GOT3 (cell line): ENCODE data around the gene ATG7.
"Not testable (repeated sequence)": the region's sequence is repeated elsewhere in the genome, so short reads cannot be mapped to it uniquely, and the experiment has no call there.

Experiments
- DNase-seq: peaks from one replicate; lab custom pipeline; 2025; ENCODE audit warnings: mixed read lengths; lab: John Stamatoyannopoulos, UW

The ATG7 gene

DNA sequence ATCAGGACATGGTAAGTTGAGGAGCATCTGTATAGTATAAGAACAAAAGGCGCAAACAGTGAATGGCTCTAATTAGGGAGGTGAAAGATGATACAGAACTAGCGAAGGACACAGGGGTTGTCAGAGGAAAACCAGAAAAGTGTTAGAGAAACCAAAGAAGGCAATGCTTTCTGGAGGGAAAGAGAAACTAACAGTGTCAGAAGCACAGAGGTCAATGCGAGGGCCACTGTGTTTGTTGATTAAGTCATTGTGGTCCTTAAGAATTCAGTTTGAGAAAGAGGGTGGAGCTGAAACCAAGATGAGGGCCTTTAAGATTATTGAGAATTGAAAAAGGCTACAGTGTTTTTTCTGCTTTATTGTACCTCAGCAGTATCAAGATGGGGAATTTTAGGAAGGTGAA lies 28.8 kb downstream of the ATG7 start:
- DNase-seq: no peak

GRCh38 chr3:11302444-11302843 lies 30.2 kb downstream of the ATG7 start:
- DNase-seq: no peak

- DNase-seq: no peak
Measured at GRCh38 chr3:11304175-11304574, 32.0 kb downstream of the ATG7 start.

GRCh38 chr3:11305509-11305908 lies 33.3 kb downstream of the ATG7 start:
- DNase-seq: no peak

GRCh38 chr3:11306817-11307589 lies 34.8 kb downstream of the ATG7 start:
- DNase-seq: no peak

DNA sequence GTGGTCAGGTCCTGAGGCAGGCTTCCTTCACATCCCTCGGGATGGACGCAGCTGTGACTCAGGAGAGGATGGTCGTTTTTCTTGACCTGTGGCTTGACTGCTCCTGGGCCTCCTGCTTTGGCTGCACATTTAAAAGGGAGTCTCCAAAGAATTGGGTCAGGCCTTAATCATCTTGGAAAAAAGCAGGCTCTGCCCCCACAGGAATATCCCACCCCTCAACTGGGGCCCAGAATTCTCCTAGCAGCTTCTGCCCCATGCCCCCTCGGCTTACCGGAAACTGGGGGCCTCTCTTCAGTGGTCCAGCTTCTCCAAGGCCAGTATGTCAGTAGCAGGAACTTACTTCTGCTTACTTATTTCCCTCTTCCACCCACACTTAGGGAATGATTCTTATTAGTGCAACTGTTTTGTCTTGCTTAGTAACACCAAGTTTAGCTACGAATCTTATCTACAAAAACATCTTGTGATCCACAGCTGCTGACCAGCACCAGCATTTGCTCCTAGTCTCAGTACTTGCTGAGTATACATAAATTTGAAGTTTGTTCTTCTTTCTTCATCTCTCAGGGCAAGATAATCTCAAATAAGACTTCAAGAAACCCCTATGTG lies 35.7 kb downstream of the ATG7 start:
- DNase-seq: no peak

DNA sequence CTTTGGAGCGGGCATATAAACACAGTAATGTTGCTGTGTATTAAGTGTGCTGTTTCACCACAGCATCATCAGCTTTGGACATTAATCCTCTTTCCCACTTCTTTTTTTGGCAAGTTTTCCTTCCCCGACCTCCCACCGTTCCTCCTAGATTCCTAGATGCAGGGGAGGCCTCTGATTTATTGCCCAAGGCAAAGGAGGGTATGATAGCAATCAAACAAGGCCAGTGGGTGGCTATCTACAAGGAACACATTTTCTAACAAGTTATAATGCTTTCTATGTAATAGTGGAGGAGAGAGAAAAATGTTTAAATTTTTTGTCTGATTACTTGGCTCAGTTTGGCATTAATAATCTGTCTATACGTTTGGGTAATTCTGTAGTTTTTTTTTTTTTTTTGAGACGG lies 38.1 kb downstream of the ATG7 start:
- DNase-seq: no peak

DNA sequence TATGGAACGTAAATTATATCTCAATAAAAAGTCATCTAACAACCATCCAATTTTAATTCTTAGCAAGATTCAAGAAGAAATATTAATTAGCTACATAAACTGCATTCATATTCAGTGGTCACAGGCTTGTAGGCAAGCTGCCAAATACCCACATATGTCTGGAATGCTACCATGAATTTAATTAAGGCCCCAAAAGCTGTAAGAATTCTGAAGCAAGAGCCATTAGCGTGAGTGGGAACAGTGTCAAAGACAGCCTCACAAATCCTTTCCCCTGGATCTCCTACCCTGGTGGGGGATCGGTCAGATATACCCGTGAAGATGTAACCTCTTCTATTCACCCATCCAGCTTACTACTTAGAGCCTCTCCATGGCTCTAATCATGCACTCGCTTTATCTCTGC lies 40.0 kb downstream of the ATG7 start:
- DNase-seq: no peak

DNA sequence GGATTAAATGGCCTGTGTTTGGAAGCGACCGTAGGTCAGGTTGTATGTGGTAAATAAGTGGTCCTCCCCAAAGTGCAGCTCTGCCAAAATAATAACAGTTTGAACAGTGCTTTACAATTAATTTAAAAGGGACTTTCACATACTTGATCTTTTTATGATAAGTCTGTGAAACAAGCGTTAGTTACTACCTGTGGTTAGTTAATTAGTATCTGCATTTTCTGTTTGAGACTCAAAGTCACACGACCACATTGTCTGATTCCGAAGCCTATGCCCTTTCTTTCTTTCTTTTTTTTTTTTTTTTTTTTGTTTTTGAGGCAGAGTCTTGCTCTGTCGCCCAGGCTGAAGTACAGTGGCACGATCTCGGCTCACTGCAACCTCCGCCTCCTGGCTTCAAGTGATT lies 45.1 kb downstream of the ATG7 start:
- no peak for DNase-seq

DNA sequence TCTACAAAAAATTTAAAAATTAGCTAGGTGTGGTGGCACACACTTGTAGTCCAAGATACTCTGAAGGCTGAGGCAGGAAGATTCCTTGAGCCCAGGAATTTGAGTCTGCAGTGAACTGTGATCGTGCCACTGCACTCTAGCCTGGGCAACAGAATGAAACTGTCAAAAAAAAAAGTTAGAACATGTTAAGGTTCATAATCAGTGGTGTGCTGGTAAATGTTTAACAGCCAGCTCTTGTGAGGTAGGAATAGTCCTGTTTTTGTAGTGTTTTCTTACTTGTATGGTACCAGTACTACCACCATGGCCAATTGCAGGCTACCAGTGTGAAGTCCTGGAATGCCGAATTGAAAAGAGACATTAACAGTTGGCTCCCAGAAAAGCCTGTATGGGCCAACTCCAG lies 50.7 kb downstream of the ATG7 start:
- DNase-seq: no peak

DNA sequence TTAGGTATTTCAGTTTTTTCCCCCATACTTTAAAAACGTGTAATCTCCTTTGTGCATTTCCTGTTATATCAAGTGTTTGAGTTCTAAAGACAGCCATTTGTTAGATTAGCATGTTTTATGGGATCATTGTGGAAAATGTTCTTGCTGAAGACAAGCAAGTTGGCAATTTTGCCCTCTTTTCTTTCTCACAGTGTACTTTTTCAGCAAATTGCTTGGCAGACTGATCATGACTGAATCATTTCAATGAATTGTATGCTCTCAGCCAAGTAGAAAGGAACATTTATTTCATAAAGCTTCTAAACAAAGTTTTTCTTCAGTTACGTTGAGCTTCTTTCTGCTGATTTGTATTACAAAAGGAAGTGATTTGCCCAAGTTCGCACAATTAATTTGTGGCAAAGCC lies 51.6 kb downstream of the ATG7 start:
- no peak for DNase-seq

GRCh38 chr3:11327619-11328018 lies 55.4 kb downstream of the ATG7 start:
- no peak for DNase-seq

DNA sequence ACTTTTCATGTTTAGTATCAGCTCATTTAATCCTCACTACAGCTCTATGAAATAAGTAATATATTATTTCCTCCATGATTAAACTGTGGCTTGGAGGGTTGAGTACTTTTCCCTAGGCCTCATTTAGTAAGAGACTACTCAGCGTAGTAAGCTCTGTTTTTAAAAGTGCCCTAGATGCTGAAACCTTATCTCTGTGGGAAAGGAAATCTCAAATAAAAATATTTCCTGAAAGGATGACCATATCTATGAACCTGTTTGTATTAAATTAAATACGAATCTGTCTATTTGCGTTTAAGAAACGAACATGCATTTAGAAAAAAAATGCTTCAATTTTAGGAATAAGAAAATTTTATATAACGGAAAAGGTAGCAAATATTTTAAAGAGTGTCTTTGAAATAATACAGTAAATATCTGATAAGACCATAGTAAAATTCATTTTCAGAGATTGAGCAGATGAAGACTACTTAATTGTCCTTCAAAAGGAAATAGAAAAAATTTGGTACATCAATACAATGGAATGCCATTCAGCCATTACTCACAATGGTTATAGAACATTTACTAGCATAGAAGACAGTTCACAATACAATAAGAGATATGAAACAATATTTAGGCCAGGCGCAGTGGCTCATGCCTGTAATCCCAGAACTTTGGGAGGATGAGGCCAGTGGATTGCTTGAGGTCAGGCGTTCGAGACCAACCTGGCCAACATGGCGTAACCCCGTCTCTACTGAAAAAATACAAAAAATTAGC lies 56.2 kb downstream of the ATG7 start:
- no peak for DNase-seq

- no peak for DNase-seq
Measured at GRCh38 chr3:11329777-11330176, 57.6 kb downstream of the ATG7 start.

DNA sequence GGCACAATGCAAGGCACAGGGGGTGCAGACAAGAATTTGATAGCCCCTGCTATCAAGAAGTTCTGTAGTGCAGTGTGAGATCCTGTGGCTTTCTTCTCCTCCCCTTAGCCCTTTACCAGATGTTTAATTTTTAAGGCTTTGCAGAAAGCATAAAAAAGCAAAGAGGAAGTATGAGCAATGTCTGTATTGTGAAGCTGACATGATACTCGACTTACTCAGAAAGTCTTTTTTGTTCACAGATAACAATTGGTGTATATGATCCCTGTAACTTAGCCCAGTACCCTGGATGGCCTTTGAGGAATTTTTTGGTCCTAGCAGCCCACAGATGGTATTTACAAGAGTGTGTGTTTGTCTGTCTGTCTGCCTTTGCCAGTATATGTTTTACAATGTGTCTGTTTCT lies 58.9 kb downstream of the ATG7 start:
- no peak for DNase-seq

DNA sequence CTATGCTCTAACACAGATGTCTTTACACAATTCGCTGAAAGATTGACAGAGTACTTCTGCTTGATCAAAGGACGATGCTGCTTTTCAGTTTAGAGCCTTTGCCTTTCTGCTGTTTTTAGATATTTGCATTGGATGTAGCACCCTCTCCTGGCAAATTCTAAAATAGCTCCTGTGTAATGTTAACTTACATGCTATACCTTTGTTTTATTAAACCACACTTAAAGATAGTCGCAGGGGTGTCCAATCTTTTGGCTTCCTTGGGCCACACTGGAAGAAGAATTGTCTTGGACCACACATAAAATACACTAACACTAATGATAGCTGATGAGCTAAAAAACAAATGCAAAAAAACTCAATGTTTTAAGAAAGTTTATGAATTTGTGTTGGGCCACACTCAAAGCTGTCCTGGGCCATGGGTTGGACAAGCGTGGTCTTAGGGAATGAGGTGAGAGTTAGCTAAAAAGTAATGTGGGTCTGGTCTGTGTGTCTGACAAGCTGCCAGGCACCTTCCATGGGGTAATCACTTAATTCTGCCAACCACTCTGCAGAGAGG lies 62.9 kb downstream of the ATG7 start:
- no peak for DNase-seq

GRCh38 chr3:11339541-11339940 lies 67.3 kb downstream of the ATG7 start:
- DNase-seq: no peak

DNA sequence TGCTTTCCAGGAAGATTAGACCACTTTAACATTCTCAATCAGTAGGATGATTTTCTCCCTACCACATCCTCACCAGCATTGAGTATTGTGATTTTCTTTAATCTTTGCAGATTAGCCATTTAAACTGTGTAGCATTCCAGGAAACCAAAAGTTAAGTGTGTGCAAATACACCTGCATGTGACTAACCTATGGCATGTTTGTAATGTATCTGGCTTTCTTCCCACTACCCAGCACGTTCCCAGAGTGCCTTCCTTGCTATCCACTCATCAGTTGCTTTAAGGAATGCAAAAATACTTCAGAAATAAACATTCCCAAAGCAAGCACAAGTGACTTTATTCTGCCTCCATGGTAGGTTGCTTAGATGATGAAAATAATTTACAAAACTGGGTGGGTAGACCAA lies 74.2 kb downstream of the ATG7 start:
- DNase-seq: no peak

GRCh38 chr3:11348877-11349276 lies 76.7 kb downstream of the ATG7 start:
- not testable (repeated sequence) for DNase-seq

- DNase-seq: no peak
Measured at GRCh38 chr3:11349446-11349845, 77.2 kb downstream of the ATG7 start.

- DNase-seq: no peak
Measured at GRCh38 chr3:11350374-11350773, 78.2 kb downstream of the ATG7 start.

DNA sequence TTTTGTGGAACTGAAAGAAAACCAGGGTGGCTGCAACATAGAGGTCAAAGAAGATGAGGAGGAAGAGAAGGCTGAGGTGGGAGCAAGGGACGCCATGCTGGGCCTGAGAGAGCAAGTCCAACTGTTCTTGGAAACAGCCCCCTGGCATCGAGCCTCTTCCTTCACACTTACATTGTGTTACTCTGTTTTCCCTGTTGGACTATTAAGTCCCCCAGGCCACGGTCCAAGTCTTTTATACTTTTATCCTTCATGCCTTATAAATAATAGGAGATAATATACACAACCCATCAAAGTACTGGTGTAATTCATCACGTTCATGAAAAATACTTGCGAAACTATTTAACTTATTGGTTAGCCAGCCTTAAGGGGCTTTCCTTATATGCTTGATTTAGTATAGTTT lies 79.3 kb downstream of the ATG7 start:
- DNase-seq: no peak

DNA sequence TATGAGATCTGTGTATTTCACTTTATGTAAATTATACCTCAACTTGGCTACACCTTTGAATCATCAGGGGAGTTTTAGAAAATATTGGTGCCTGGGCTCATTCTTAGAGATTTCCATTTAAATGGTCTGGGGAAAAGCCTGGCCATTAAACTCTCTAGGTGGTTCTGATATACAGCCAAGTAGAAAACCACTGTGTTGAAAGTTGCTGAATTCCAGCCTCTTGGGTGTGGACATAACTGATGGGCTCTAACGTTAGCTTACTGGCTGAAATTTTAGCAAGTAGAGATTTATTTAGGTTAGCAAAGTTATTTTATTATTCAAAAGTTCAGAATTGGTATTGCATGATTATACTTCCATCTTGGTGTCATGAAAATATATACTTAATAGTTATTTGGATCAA lies 84.1 kb downstream of the ATG7 start:
- no peak for DNase-seq
